Eye (tissue), 1 donor: ENCODE measurements around the gene RARA.
A peak's percentile ranks its signal among the peaks of the same experiment; 100 is the strongest.
"Not testable (repeated sequence)": the region's sequence is repeated elsewhere in the genome, so short reads cannot be mapped to it uniquely, and the experiment has no call there.

Experiments
- DNase-seq: peaks from one replicate; pipeline ENCODE4 v3.0.0-alpha.2; 2015

Gene RARA

DNA sequence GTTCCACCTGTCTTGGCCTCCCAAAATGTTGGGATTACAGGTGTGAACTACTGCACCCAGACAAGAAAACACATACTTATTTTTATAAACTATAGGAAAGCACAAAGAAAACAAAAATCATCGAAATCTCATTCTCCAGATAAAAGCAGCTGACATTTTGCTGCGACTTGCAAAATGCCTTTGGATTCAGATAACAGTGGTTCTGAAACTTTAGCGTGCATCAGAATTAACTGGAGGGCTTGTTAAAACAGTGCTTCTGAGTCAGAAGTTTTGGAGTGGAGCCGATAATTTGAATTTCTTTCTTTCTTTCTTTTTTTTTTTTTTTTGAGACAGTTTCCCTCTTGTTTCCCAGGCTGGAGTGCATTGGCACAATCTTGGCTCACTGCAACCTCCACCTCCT is 73.3 kb downstream of the RARA start:
- DNase-seq, result no peak

DNA sequence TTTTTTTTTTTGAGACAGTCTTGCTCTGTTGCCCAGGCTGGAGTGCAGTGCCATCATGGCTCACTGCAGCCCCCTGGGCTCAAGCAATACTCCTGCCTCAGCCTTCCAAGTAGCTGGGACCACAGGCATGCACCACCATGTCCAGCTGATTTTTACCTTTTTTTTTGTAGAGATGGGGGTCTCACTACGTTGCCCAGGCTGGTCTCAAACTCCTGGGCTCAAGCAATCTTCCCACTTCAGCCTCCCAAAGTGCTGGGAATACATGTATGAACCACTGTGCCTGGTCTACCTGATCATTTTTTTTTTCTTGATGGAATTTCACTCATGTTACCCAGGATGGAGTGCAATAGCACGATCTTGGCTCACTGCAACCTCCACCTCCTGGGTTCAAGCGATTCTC is 77.6 kb downstream of the RARA start:
- DNase-seq, result not testable (repeated sequence)

GRCh38 chr17:40399185-40399584 is 90.2 kb downstream of the RARA start:
- DNase-seq, result peak; percentile 89

- no peak for DNase-seq
These were observed 93.7 kb downstream of the RARA start for GRCh38 chr17:40402668-40403067.

DNA sequence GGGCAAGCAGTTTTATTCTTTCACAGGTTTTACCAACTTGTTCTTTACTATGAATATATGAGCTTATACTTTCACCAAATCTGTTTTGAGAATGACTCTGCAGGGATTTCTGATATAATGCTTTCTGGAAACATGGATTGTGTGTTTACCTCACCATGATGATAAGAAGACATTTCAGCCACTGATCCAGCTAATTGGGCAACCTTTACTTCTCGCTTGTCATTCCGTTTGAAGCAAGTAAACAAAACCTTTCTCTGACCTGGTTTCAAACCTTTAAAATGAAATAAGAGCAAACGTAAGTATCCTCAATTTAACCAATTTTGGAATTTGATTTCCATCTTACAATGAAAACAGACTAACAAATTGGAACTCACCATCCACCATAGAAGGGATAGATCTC is 95.0 kb downstream of the RARA start:
- no peak for DNase-seq
